Activated CD8-positive, alpha-beta T cell treated with anti-CD3 and anti-CD28 coated beads for 36 hours (primary cell): Measurements from ENCODE around the gene EGFR. TPM values are rescaled to one million over a fixed set of nuclear protein-coding genes. Genes with fewer than 3 reads are reported as not detected.

Source experiments
- ATAC-seq: fragments of 200-7000 bp; cut with Tn5 transposase; one replicate; pipeline ENCODE4 v1.10.0; 2021; ENCODE audit warnings: mild to moderate bottlenecking, moderate library complexity
- CTCF ChIA-PET: fragments of 350-600 bp; sonication (Branson Sonifier 250); formaldehyde crosslinking; loops from one replicate; lab custom pipeline; 2021; ENCODE audit warnings: antibody characterized with exemption; lab: Charles Lee
- POLR2A ChIA-PET: fragments of 350-600 bp; sonication (Branson Sonifier 250); formaldehyde crosslinking; loops from one replicate; lab custom pipeline; 2021; ENCODE audit warnings: antibody characterized with exemption; lab: Charles Lee
- DNase-seq: peaks from one replicate; pipeline ENCODE4 v3.0.0-alpha.2; 2020
- H3K27ac Mint-ChIP-seq: one replicate; pipeline ENCODE4 v1.8.0; 2021; ENCODE audit warnings: mild to moderate bottlenecking, mixed read lengths
- H3K27me3 Mint-ChIP-seq: one replicate; pipeline ENCODE4 v1.8.0; 2021; ENCODE audit warnings: mixed read lengths
- H3K36me3 Mint-ChIP-seq: one replicate; pipeline ENCODE4 v1.8.0; 2021; ENCODE audit warnings: low read depth, mixed read lengths
- H3K4me1 Mint-ChIP-seq: one replicate; pipeline ENCODE4 v1.8.0; 2021; ENCODE audit warnings: low read depth, mixed read lengths
- H3K4me3 Mint-ChIP-seq: one replicate; pipeline ENCODE4 v1.8.0; 2021; ENCODE audit warnings: mild to moderate bottlenecking, moderate library complexity, mixed read lengths
- H3K9me3 Mint-ChIP-seq: one replicate; pipeline ENCODE4 v1.8.0; 2021; ENCODE audit warnings: mixed read lengths
- CTCF ChIP-seq: fragments of 200-600 bp; IDR thresholded peaks from one replicate; pipeline ENCODE4 v1.8.0; 2022; ENCODE audit warnings: antibody characterized with exemption, mild to moderate bottlenecking
- intact Hi-C: fragments of 100-400 bp; cut with micrococcal nuclease; formaldehyde crosslinking; loops from one replicate; pipeline ENCODE4 v1.10.0; 2022
- total RNA-seq, 2 experiments: library from RNA; stranded (reverse); gene quantifications; one replicate each; pipeline ENCODE4 v1.2.3, GENCODE V29; 2021

EGFR gene
- total RNA-seq, 2 experiments from 2014 or later: not detected

GRCh38 chr7:55206235-55207029 is 187.6 kb downstream of the EGFR start:
- no peak for TF ChIP-seq CTCF
- no peaks in the 10 kb centered on the region for H3K27me3 Mint-ChIP-seq
- no peaks in the 10 kb centered on the region for H3K36me3 Mint-ChIP-seq
- ATAC-seq (no peak), DNase-seq (no peak)
- intact Hi-C loops: no loop called here
- no peaks in the 10 kb centered on the region for H3K4me1 Mint-ChIP-seq
- H3K9me3 Mint-ChIP-seq: no peaks in the 10 kb centered on the region
- ChIA-PET POLR2A (no interaction called here), CTCF (no interaction called here)
- H3K4me3 Mint-ChIP-seq: no peak overlapping the region
- H3K27ac Mint-ChIP-seq: no peak overlapping the region

GRCh38 chr7:55207436-55208125 is 188.8 kb downstream of the EGFR start:
- Mint-ChIP-seq H3K4me1 (no peaks in the 10 kb centered on the region), H3K36me3 (no peaks in the 10 kb centered on the region), H3K9me3 (no peaks in the 10 kb centered on the region), H3K4me3 (no peak overlapping the region), H3K27ac (no peak overlapping the region), H3K27me3 (no peaks in the 10 kb centered on the region)
- POLR2A ChIA-PET: no interaction called here
- DNase-seq (no peak), ATAC-seq (no peak)
- TF ChIP-seq CTCF: no peak
- intact Hi-C loops: no loop called here
- CTCF ChIA-PET: interaction anchor here (2.3 kb wide), 1 partner anchor 48 kb away, joined by 8 read pairs; no protein-coding TSS in a partner anchor

- intact Hi-C loops: no loop called here
- CTCF ChIA-PET: interaction anchor here (2.3 kb wide), 1 partner anchor 46 kb away, joined by 8 read pairs; no protein-coding TSS in a partner anchor
Measured at GRCh38 chr7:55209366-55209765, 190.5 kb downstream of the EGFR start.

GRCh38 chr7:55210176-55210575 is 191.4 kb downstream of the EGFR start:
- Mint-ChIP-seq H3K4me3 (no peak overlapping the region), H3K36me3 (no peaks in the 10 kb centered on the region), H3K27ac (no peak overlapping the region), H3K9me3 (no peaks in the 10 kb centered on the region), H3K4me1 (no peaks in the 10 kb centered on the region), H3K27me3 (peaks cover 1% of the 10 kb centered on the region)
- intact Hi-C loops: no loop called here
- TF ChIP-seq CTCF: no peak
- CTCF ChIA-PET: no interaction called here
- POLR2A ChIA-PET: no interaction called here
- no peak for ATAC-seq
- no peak for DNase-seq

More at GRCh38 chr7:55209366-55209765, 190.5 kb downstream of the EGFR start:
- no peak for DNase-seq
- Mint-ChIP-seq H3K27ac (no peak overlapping the region), H3K36me3 (no peaks in the 10 kb centered on the region), H3K4me1 (no peaks in the 10 kb centered on the region), H3K27me3 (peaks cover 1% of the 10 kb centered on the region), H3K9me3 (no peaks in the 10 kb centered on the region), H3K4me3 (no peak overlapping the region)
- no peak for ATAC-seq
- POLR2A ChIA-PET: no interaction called here
- no peak for TF ChIP-seq CTCF

GRCh38 chr7:55210716-55211115 is 191.9 kb downstream of the EGFR start:
- H3K27me3 Mint-ChIP-seq: peaks cover 1% of the 10 kb centered on the region
- no peak for DNase-seq
- no peaks in the 10 kb centered on the region for H3K9me3 Mint-ChIP-seq
- CTCF ChIA-PET: interaction anchor here (1.7 kb wide), 1 partner anchor 44 kb away, joined by 7 read pairs; no protein-coding TSS in a partner anchor
- no peak overlapping the region for H3K27ac Mint-ChIP-seq
- no peaks in the 10 kb centered on the region for H3K4me1 Mint-ChIP-seq
- intact Hi-C loops: no loop called here
- POLR2A ChIA-PET: interaction anchor here (0.7 kb wide), 1 partner anchor 39 kb away, joined by 3 read pairs; no protein-coding TSS in a partner anchor
- no peak overlapping the region for H3K4me3 Mint-ChIP-seq
- H3K36me3 Mint-ChIP-seq: no peaks in the 10 kb centered on the region
- ATAC-seq: no peak
- TF ChIP-seq CTCF: no peak
